Neural progenitor cell (in vitro differentiated cells): ENCODE data around the gene PSME3IP1.

Source experiments
- CTCF ChIP-seq: fragments of 200-600 bp; sonication (generic); IDR thresholded peaks from 2 replicates; pipeline ENCODE4 v1.5.1; 2017; ENCODE audit warnings: antibody characterized with exemption, mild to moderate bottlenecking
- EZH2 ChIP-seq: fragments of 200-600 bp; sonication (generic); IDR thresholded peaks from 2 replicates; pipeline ENCODE4 v1.6.1; 2017; ENCODE audit warnings: antibody characterized with exemption, mild to moderate bottlenecking, moderate library complexity
- EZH2phosphoT487 ChIP-seq: fragments of 200-600 bp; sonication (generic); IDR thresholded peaks from 2 replicates; pipeline ENCODE4 v1.6.1; 2017; ENCODE audit warnings: antibody characterized with exemption

- TF ChIP-seq CTCF (no peak), EZH2phosphoT487 (no peak), EZH2 (no peak)
Observed at GRCh38 chr16:57196286-57196685, 10.4 kb upstream of the PSME3IP1 start.
